ENCODE data around the gene ZFP1.

The ZFP1 gene

DNA sequence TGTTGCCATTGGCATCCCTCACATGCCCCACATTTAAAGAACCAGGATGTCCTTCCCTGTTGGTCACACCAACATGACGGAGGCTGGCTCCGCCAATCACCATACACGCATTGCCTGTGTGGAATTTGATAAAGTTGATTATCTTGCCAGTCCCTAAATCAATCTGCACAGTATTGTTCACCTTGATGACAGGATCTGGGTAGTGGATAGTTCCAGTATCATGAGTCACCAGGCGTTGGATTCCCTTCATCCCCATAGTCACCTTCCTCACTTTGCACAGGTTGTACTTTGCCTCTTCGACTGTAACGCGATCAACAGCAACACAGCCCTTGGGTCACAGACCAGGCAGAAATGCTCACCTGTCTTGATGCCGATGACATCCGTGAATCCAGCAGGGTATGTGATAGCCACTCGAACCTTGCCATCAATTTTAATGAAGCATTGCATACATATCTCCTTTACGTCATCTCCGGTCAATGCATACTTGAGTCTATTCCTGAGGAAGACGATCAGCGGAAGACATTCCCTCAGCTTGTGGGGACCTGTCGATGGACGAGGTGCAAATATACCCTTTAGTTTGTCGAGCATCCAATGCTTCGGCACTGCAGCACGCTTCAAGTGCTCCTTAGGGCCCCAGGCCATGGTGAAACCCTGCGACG lies 44.4 kb downstream of the ZFP1 start:
- Histone ChIP-seq H3K27me3 (ENCODE audit: control insufficient read depth in 2 of 2, insufficient read depth in 2 of 2, low read length in 2 of 2) (peaks cover 2% of the 10 kb centered on the region in 2 donors), H3K9ac (ENCODE audit: low read depth in 1 of 2, low read length in 2 of 2) (no peak overlapping the region), H3K27ac (ENCODE audit: low read depth in 2 of 2, low read length in 2 of 2) (no peak overlapping the region), H3K9me3 (ENCODE audit: control insufficient read depth in 2 of 2, low read length in 2 of 2) (no peaks in the 10 kb centered on the region), H3K36me3 (ENCODE audit: control insufficient read depth in 2 of 2, insufficient read depth in 2 of 2, low read length in 2 of 2) (no peaks in the 10 kb centered on the region), H3K4me3 (ENCODE audit: low read length in 2 of 2) (no peak overlapping the region), H3K4me1 (ENCODE audit: control insufficient read depth in 2 of 2, insufficient read depth in 2 of 2, low read length in 2 of 2) (peaks cover 3 to 14% of the 10 kb centered on the region in 2 donors)

DNA sequence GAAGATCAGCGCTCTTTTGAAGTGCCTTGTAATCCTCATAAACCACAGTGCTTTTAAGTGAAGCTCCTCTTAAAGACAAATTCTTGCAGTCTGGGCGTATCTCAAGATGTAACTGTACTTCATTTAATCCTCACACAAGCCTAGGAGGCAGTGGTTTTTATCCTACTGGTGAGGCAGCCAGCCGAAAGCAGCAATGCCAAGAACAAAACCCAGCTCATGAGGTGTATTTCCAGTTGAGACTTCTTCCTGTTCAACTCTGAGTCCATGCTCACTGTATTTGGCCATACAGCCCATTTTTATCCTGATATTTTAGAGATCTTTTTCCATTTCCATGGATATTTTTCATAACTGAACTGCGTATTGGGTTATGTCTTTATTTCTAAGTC lies 44.9 kb downstream of the ZFP1 start:
- Histone ChIP-seq H3K4me1 (ENCODE audit: control insufficient read depth in 2 of 2, insufficient read depth in 2 of 2, low read length in 2 of 2) (peaks cover 3 to 18% of the 10 kb centered on the region in 2 donors), H3K4me3 (ENCODE audit: low read length in 2 of 2) (no peak overlapping the region), H3K36me3 (ENCODE audit: control insufficient read depth in 2 of 2, insufficient read depth in 2 of 2, low read length in 2 of 2) (no peaks in the 10 kb centered on the region), H3K27ac (ENCODE audit: low read depth in 2 of 2, low read length in 2 of 2) (no peak overlapping the region), H3K9me3 (ENCODE audit: control insufficient read depth in 2 of 2, low read length in 2 of 2) (no peaks in the 10 kb centered on the region), H3K27me3 (ENCODE audit: control insufficient read depth in 2 of 2, insufficient read depth in 2 of 2, low read length in 2 of 2) (peaks cover 6% of the 10 kb centered on the region in 2 donors), H3K9ac (ENCODE audit: low read depth in 1 of 2, low read length in 2 of 2) (no peak overlapping the region)

DNA sequence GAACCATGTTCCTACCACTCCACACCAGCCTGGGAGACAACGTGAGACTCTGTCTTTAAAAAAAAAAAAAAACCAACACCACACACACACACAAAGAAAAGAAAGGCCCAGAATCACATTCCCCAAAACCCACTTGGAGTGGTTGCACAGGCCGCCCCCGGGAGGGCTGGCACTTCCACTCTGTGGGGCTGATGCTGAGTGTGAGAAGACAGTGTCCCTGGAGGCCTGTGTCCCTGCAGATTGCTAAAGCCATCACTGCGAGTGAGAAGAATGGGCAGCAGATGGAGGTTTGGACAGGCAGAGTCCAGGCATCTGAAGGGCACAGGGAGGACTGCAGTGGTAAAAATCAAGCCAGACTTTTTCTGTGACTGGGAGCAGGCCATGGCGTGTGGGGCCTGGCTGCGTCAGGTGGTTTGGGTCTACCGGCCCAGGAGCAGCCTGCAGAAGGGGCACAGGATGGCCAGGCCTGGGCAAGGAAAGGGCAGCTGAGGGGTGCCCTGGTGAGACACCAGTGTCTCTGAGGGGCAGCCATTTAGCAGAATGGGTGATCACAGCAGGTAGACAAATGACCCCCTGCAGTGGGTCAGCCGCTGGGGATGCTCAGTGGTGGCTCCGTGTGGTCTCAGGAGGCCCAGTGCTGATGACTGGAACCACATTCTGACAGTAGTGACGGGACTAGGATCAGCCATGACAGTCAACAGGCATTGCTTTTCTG lies 45.6 kb downstream of the ZFP1 start:
- peaks cover 6% of the 10 kb centered on the region in 2 donors for H3K27me3 ChIP-seq (ENCODE audit: control insufficient read depth in 2 of 2, insufficient read depth in 2 of 2, low read length in 2 of 2)
- H3K9me3 ChIP-seq (ENCODE audit: control insufficient read depth in 2 of 2, low read length in 2 of 2): no peaks in the 10 kb centered on the region
- no peak overlapping the region for H3K27ac ChIP-seq (ENCODE audit: low read depth in 2 of 2, low read length in 2 of 2)
- no peak overlapping the region for H3K4me3 ChIP-seq (ENCODE audit: low read length in 2 of 2)
- no peak overlapping the region for H3K9ac ChIP-seq (ENCODE audit: low read depth in 1 of 2, low read length in 2 of 2)
- no peaks in the 10 kb centered on the region for H3K36me3 ChIP-seq (ENCODE audit: control insufficient read depth in 2 of 2, insufficient read depth in 2 of 2, low read length in 2 of 2)
- H3K4me1 ChIP-seq (ENCODE audit: control insufficient read depth in 2 of 2, insufficient read depth in 2 of 2, low read length in 2 of 2): peaks cover 2 to 13% of the 10 kb centered on the region in 2 donors

DNA sequence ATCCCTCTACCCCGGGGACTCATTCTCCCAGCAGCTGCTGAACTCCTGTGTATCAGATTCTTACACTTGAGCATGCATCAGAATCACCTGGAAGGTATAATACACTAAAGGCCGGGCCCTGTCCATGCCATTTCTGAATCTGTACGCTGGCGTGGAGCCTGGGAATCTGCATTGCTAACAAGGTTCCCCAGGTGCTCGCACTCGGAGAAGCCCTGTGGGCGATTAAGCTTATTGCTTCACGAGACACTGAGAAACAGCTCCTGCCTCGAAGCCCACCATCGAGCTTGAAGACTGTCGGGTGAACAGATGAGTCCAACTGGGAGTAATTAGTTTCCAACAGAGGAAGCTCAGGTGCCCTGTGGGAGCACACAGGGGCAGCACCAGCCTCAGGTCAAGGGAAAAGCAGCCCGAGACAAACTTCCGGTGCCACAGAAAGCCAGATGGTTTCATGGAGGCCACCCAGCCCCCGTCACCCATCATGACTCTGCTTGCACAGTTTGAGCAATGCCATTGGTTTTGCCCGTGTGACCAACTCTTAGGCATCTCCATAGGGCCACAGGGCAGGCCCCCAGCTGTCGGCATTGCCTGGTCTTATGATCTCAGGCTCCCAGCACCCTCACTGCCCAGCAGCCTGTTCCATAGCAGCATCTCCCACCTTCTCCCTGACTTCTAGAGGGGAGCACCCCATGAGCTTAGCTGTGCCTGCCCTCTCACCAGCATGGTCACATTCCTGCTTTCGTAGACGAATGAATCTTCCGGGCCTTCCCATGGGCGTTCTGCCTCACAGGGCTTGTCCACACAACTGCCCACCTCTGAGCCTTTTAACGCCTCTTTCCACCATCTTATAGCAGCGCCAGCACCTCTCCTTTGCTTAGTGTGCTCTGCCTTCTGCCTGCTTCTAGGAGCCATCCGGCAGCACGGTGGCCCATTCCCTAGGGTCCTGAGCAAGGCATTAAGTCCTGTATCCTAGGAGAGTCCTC lies 47.8 kb downstream of the ZFP1 start:
- H3K9ac ChIP-seq (ENCODE audit: low read depth in 1 of 2, low read length in 2 of 2): no peak overlapping the region
- no peaks in the 10 kb centered on the region for H3K36me3 ChIP-seq (ENCODE audit: control insufficient read depth in 2 of 2, insufficient read depth in 2 of 2, low read length in 2 of 2)
- H3K27me3 ChIP-seq (ENCODE audit: control insufficient read depth in 2 of 2, insufficient read depth in 2 of 2, low read length in 2 of 2): peaks cover 6% of the 10 kb centered on the region in 2 donors
- no peaks in the 10 kb centered on the region for H3K9me3 ChIP-seq (ENCODE audit: control insufficient read depth in 2 of 2, low read length in 2 of 2)
- H3K4me1 ChIP-seq (ENCODE audit: control insufficient read depth in 2 of 2, insufficient read depth in 2 of 2, low read length in 2 of 2): peaks cover 4 to 5% of the 10 kb centered on the region in 2 donors
- no peak overlapping the region for H3K27ac ChIP-seq (ENCODE audit: low read depth in 2 of 2, low read length in 2 of 2)
- no peak overlapping the region for H3K4me3 ChIP-seq (ENCODE audit: low read length in 2 of 2)

DNA sequence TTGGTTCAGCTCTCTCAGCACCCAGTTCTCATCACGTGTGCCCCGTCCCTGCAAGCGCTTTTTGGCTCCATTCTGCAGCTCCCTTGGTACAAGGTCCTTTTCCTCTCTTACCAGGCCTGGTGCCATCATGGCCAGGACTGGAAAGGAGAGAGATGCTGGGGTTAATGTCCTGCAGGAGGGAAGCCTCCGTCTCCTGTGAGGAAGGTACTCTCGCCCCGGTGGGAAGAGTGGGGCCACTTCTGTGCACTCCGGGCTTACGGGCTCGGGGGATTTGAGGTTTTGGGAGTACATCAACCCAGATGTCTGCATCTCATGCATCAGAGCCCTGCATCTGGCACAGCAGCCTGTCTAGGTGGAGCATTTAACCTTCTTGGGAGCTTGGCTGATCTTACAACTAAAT lies 48.5 kb downstream of the ZFP1 start:
- Histone ChIP-seq H3K9ac (ENCODE audit: low read depth in 1 of 2, low read length in 2 of 2) (no peak overlapping the region), H3K4me3 (ENCODE audit: low read length in 2 of 2) (no peak overlapping the region), H3K36me3 (ENCODE audit: control insufficient read depth in 2 of 2, insufficient read depth in 2 of 2, low read length in 2 of 2) (no peaks in the 10 kb centered on the region), H3K27ac (ENCODE audit: low read depth in 2 of 2, low read length in 2 of 2) (no peak overlapping the region), H3K27me3 (ENCODE audit: control insufficient read depth in 2 of 2, insufficient read depth in 2 of 2, low read length in 2 of 2) (peaks cover 6% of the 10 kb centered on the region in 2 donors), H3K9me3 (ENCODE audit: control insufficient read depth in 2 of 2, low read length in 2 of 2) (no peaks in the 10 kb centered on the region), H3K4me1 (ENCODE audit: control insufficient read depth in 2 of 2, insufficient read depth in 2 of 2, low read length in 2 of 2) (peaks cover 4 to 5% of the 10 kb centered on the region in 2 donors)

DNA sequence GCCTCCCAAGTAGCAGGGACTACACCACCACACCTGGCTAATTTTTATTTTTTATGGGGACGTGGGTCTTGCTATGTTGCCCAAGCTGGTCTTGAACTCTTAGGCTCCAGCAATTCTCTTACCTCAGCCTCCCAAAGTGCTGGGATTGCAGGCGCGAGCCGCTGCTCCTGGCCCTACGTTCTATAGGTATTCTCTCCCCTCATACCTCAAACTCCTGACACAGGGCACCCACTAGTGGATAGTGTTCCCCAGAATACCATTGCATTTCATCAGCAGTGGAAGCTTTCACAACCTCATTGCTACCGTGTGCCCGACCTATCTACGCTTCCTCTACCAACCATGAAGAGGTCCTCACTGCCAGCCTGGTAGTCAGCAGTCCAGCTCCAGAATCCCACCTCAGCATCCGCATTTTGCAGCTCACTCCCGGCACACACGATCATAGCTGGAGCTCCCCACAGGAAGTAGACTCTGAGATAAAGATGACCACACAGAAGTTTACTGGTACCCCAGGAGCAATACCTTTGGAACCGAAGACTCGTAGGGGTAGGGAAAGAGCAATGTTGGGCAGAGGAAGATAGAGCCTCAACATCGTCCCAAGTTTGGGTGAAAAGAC lies 49.3 kb downstream of the ZFP1 start:
- Histone ChIP-seq H3K27me3 (ENCODE audit: control insufficient read depth in 2 of 2, insufficient read depth in 2 of 2, low read length in 2 of 2) (peaks cover 6% of the 10 kb centered on the region in 2 donors), H3K36me3 (ENCODE audit: control insufficient read depth in 2 of 2, insufficient read depth in 2 of 2, low read length in 2 of 2) (no peaks in the 10 kb centered on the region), H3K9me3 (ENCODE audit: control insufficient read depth in 2 of 2, low read length in 2 of 2) (no peaks in the 10 kb centered on the region), H3K9ac (ENCODE audit: low read depth in 1 of 2, low read length in 2 of 2) (no peak overlapping the region), H3K4me3 (ENCODE audit: low read length in 2 of 2) (no peak overlapping the region), H3K27ac (ENCODE audit: low read depth in 2 of 2, low read length in 2 of 2) (no peak overlapping the region), H3K4me1 (ENCODE audit: control insufficient read depth in 2 of 2, insufficient read depth in 2 of 2, low read length in 2 of 2) (peaks cover 4 to 5% of the 10 kb centered on the region in 2 donors)

DNA sequence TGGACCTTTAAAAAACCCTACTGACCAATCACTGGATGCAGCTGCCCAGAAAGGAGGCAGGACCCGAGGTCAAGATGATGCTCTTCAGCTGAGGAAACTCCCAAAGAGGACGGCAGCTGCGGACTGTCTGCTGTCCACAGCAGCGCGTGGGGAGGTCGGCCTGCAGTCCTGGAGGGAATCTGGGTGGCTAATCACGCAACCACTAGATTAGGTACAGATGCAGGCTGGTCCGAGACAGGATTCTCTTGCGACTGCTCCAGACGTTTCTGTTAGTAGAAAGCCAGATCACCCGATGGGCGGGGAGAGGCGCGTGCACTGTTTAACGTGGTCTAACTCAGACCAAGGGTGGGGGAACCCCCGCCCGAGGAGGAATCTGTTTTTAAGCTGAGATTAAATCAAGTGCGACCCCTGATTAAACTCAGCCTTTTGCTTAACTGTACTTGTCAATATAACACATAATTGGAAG lies 49.8 kb downstream of the ZFP1 start:
- H3K9me3 ChIP-seq (ENCODE audit: control insufficient read depth in 2 of 2, low read length in 2 of 2): no peaks in the 10 kb centered on the region
- H3K9ac ChIP-seq (ENCODE audit: low read depth in 1 of 2, low read length in 2 of 2): no peak overlapping the region
- no peak overlapping the region for H3K4me3 ChIP-seq (ENCODE audit: low read length in 2 of 2)
- H3K27me3 ChIP-seq (ENCODE audit: control insufficient read depth in 2 of 2, insufficient read depth in 2 of 2, low read length in 2 of 2): peaks cover 6% of the 10 kb centered on the region in 2 donors
- no peak overlapping the region for H3K27ac ChIP-seq (ENCODE audit: low read depth in 2 of 2, low read length in 2 of 2)
- H3K36me3 ChIP-seq (ENCODE audit: control insufficient read depth in 2 of 2, insufficient read depth in 2 of 2, low read length in 2 of 2): no peaks in the 10 kb centered on the region
- peaks cover 4 to 5% of the 10 kb centered on the region in 2 donors for H3K4me1 ChIP-seq (ENCODE audit: control insufficient read depth in 2 of 2, insufficient read depth in 2 of 2, low read length in 2 of 2)

DNA sequence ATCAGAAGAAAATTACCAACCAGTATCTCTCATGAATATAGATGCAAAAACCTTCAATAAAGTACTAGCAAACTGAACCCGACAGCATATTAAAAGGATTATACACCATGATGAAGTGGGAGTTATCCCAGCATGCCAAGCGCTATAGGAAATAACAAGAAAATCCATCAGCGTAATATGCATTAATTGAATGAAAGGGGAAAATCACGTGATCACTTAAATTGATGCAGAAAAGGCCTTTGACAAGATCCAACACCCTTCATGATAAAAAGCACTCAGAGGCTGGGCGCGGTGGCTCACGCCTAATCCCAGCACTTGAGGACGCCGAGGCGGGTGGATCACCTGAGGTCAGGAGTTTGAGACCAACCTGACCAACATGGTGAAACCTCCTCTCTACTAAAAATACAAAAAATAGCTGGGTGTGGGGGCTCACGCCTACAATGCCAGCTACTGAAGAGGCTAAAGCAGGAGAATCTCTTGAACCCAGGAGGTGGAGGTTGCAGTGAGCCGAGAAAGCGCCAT lies 53.8 kb downstream of the ZFP1 start:
- Histone ChIP-seq H3K36me3 (ENCODE audit: control insufficient read depth in 2 of 2, insufficient read depth in 2 of 2, low read length in 2 of 2) (no peaks in the 10 kb centered on the region), H3K27me3 (ENCODE audit: control insufficient read depth in 2 of 2, insufficient read depth in 2 of 2, low read length in 2 of 2) (peaks cover 6% of the 10 kb centered on the region in 2 donors), H3K4me1 (ENCODE audit: control insufficient read depth in 2 of 2, insufficient read depth in 2 of 2, low read length in 2 of 2) (peaks cover 4 to 5% of the 10 kb centered on the region in 2 donors), H3K9ac (ENCODE audit: low read depth in 1 of 2, low read length in 2 of 2) (no peak overlapping the region), H3K4me3 (ENCODE audit: low read length in 2 of 2) (no peak overlapping the region), H3K27ac (ENCODE audit: low read depth in 2 of 2, low read length in 2 of 2) (no peak overlapping the region), H3K9me3 (ENCODE audit: control insufficient read depth in 2 of 2, low read length in 2 of 2) (no peaks in the 10 kb centered on the region)

DNA sequence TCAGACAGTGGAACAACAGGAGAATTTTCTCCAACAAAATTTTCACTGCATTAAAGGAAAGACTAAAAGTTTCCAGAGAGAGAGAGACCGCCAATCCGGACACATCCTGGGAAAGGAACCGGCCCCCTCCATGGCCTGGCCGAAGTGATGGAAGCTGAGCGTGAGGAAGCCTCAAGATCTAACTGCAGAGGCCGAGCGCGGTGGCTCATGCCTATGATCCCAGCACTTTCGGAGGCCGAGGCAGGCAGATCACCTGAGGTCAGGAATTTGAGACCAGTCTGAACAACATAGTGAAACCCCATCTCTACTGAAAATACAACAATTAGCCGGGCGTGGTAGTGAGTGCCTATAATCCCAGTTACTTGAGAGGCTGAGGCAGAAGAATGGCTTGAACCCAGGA lies 54.8 kb downstream of the ZFP1 start:
- no peak overlapping the region for H3K9ac ChIP-seq (ENCODE audit: low read depth in 1 of 2, low read length in 2 of 2)
- H3K27me3 ChIP-seq (ENCODE audit: control insufficient read depth in 2 of 2, insufficient read depth in 2 of 2, low read length in 2 of 2): peaks cover under 1% of the 10 kb centered on the region in 2 donors
- peaks cover under 1 to 4% of the 10 kb centered on the region in 2 donors for H3K4me1 ChIP-seq (ENCODE audit: control insufficient read depth in 2 of 2, insufficient read depth in 2 of 2, low read length in 2 of 2)
- H3K36me3 ChIP-seq (ENCODE audit: control insufficient read depth in 2 of 2, insufficient read depth in 2 of 2, low read length in 2 of 2): no peaks in the 10 kb centered on the region
- no peaks in the 10 kb centered on the region for H3K9me3 ChIP-seq (ENCODE audit: control insufficient read depth in 2 of 2, low read length in 2 of 2)
- no peak overlapping the region for H3K27ac ChIP-seq (ENCODE audit: low read depth in 2 of 2, low read length in 2 of 2)
- H3K4me3 ChIP-seq (ENCODE audit: low read length in 2 of 2): no peak overlapping the region

Measured in mucosa of rectum (tissue), 2 donors.